Fibroblast of lung (primary cell): Measurements from ENCODE around the gene VAV2. TPM values are rescaled to one million over a fixed set of nuclear protein-coding genes. Genes with fewer than 3 reads are reported as not detected.

Experiments used
- DNase-seq, 2 donors: peaks; one replicate each; pipeline versions ENCODE4 v3.0.0 to v3.0.0-alpha.2; 2010; ENCODE audit warnings: low read depth in 2 of 2
- H2AFZ ChIP-seq: 2 replicates; pipeline ENCODE4 v1.5.1; 2012; ENCODE audit warnings: low read length, control low read depth, inconsistent platforms
- H3K27ac ChIP-seq: 2 replicates; pipeline ENCODE4 v1.5.1; 2011; ENCODE audit warnings: low read length, control low read depth; ENCODE audit not compliant: insufficient read depth
- H3K27me3 ChIP-seq: 2 replicates; pipeline ENCODE4 v1.5.1; 2011; ENCODE audit warnings: mild to moderate bottlenecking, low read length; ENCODE audit not compliant: control insufficient read depth, insufficient read depth
- H3K36me3 ChIP-seq: 2 replicates; pipeline ENCODE4 v1.5.1; 2011; ENCODE audit warnings: low read length; ENCODE audit not compliant: control insufficient read depth, insufficient read depth
- H3K4me1 ChIP-seq: 2 replicates; pipeline ENCODE4 v1.5.1; 2011; ENCODE audit warnings: low read length; ENCODE audit not compliant: control insufficient read depth, insufficient read depth; ENCODE audit errors: extremely low read depth
- H3K4me2 ChIP-seq: 2 replicates; pipeline ENCODE4 v1.5.1; 2011; ENCODE audit warnings: low read length, control low read depth; ENCODE audit not compliant: insufficient read depth; ENCODE audit errors: extremely low read depth
- H3K4me3 ChIP-seq, 4 experiments: fragments of 200-600 bp in 1 of 4; sonication (generic) in 1 of 4; replicated peaks in 1 of 4; 2 replicates each; pipeline ENCODE4 v1.5.1; 2011 to 2016; ENCODE audit warnings: low read length in 4 of 4, low read depth in 3 of 4, mild to moderate bottlenecking in 3 of 4, control low read depth in 2 of 4, inconsistent platforms in 1 of 4, mixed read lengths in 1 of 4; ENCODE audit not compliant: insufficient read depth in 1 of 4; ENCODE audit errors: control extremely low read depth in 1 of 4
- H3K79me2 ChIP-seq: 2 replicates; pipeline ENCODE4 v1.5.1; 2012; ENCODE audit warnings: mild to moderate bottlenecking, low read length, inconsistent platforms; ENCODE audit not compliant: control insufficient read depth, insufficient read depth
- H3K9ac ChIP-seq: 2 replicates; pipeline ENCODE4 v1.5.1; 2011; ENCODE audit warnings: mild to moderate bottlenecking, low read length, control low read depth; ENCODE audit not compliant: insufficient read depth
- H3K9me3 ChIP-seq: 2 replicates; pipeline ENCODE4 v1.5.1; 2012; ENCODE audit warnings: low read depth, low read length; ENCODE audit not compliant: control insufficient read depth, insufficient read depth
- H4K20me1 ChIP-seq: 2 replicates; pipeline ENCODE4 v1.5.1; 2011; ENCODE audit warnings: low read length; ENCODE audit not compliant: control insufficient read depth, insufficient read depth; ENCODE audit errors: extremely low read depth
- EZH2 ChIP-seq: IDR thresholded peaks from 2 replicates; pipeline ENCODE4 v1.5.1; 2012; ENCODE audit warnings: low read length, control low read depth, mild to moderate bottlenecking; ENCODE audit errors: missing control alignments
- polyA plus RNA-seq, 2 donors: library from polyadenylated mRNA; depleted of rRNA in 1 of 2; stranded (reverse) in 1 of 2; unstranded in 1 of 2; fragments of >200 nt; gene quantifications; 2 replicates each; pipeline ENCODE4 v1.2.1, GENCODE V29; 2011 to 2012; ENCODE audit warnings: missing spikeins in 1 of 2
- total RNA-seq: library from RNA; depleted of rRNA; stranded (reverse); fragments of >200 nt; gene quantifications from 2 replicates; pipeline ENCODE4 v1.2.1, GENCODE V29; 2014
- TF ChIP-seq, protein P1 (sequence below), 2 donors: IDR thresholded peaks in 1 of 2; conservative IDR thresholded peaks in 1 of 2; 1 replicate in 1 of 2; 2 replicates in 1 of 2; pipeline ENCODE4 v1.5.1; 2011 to 2012; ENCODE audit warnings: low read length in 2 of 2, control low read depth in 1 of 2, inconsistent platforms in 1 of 2, low read depth in 1 of 2, mild to moderate bottlenecking in 1 of 2

The VAV2 gene
- total and polyA plus RNA-seq, 2 donors (not counting 1 experiment from before 2014, with no cell fraction given): 13.7 to 17.7 TPM

DNA sequence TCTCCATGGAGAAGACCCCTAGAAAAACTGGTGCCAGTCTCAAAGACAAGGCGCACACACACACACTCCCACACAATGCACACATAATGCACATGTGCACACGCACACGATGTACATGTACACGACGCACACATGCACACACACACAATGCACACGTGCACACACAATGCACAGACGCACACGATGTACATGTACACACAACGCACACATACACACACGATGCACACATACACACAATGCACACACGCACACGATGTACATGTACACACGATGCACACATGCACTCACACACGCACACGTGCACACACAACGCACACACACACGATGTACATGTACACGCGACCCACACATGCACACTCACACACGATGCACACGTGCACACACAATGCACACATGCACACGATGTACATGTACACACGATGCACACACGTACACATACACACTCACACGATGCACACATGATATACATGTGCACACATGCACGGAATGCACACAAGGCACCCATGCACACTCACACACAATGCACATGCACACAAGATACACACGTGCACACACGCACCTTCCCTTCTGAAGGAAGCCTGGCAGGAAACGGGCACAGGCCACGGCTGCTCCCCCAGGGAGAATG lies 76.5 kb downstream of the VAV2 start:
- Histone ChIP-seq H3K4me3 (no peak overlapping the region), H3K27ac (no peak overlapping the region), H3K36me3 (no peaks in the 10 kb centered on the region), H3K4me2 (no peak overlapping the region), H3K9me3 (no peaks in the 10 kb centered on the region), H3K9ac (no peak overlapping the region), H3K79me2 (peaks cover 40% of the 10 kb centered on the region), H3K4me1 (peaks cover 32% of the 10 kb centered on the region), H2AFZ (no peak overlapping the region), H4K20me1 (no peaks in the 10 kb centered on the region), H3K27me3 (no peaks in the 10 kb centered on the region)
- no peak for DNase-seq
- no peak for TF ChIP-seq EZH2
- TF ChIP-seq, protein P1, sequence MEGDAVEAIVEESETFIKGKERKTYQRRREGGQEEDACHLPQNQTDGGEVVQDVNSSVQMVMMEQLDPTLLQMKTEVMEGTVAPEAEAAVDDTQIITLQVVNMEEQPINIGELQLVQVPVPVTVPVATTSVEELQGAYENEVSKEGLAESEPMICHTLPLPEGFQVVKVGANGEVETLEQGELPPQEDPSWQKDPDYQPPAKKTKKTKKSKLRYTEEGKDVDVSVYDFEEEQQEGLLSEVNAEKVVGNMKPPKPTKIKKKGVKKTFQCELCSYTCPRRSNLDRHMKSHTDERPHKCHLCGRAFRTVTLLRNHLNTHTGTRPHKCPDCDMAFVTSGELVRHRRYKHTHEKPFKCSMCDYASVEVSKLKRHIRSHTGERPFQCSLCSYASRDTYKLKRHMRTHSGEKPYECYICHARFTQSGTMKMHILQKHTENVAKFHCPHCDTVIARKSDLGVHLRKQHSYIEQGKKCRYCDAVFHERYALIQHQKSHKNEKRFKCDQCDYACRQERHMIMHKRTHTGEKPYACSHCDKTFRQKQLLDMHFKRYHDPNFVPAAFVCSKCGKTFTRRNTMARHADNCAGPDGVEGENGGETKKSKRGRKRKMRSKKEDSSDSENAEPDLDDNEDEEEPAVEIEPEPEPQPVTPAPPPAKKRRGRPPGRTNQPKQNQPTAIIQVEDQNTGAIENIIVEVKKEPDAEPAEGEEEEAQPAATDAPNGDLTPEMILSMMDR (conservative IDR thresholded peaks at IDR 0.05 in 1 of 2, IDR thresholded peaks at IDR 0.05 in 1 of 2; ENCODE audit: low read depth in 1 of 2, low read length in 2 of 2): no peak

DNA sequence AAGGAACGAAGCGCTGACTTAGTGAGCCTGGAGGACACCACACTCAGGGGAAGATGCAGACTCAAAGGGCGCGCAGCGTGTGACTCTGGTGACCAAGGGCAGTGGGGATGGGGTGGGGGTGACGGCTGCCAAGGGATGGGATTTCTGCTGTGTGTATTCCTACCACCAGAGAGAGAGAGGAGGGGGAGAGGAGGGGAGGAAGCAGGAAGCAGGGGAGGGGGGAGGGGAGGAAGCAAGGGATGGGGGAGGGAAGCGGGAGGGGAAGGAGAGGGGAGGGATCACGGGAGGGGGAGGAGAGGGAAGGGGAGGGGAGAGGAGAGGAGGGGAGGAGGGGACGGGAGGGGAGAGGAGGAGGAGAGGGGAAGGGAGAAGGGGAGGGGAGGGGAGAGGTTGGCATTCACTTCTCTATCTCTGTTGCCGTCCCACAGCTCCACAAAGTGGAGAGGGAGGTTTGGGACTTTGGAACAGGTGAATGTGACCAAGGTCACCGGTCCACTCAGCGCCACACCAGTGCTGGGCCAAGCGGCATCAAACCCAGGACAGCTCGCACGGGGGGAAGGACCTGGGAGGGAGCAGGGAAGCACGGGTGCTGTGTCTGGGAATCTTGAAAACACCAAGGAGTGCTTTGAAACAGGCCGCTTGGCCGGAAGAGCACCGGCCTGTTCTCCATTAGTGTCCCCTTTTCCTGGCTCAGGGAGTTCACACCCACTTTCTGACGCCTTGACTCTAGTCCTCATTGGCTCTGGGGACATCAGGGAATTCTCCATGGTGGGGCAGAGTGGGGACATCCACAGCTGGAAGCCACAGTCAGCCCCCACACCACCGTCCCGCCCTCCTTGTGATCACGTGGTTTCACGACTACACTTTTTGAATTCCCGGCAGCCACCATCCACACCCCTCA lies 77.4 kb downstream of the VAV2 start:
- H2AFZ ChIP-seq: no peak overlapping the region
- no peaks in the 10 kb centered on the region for H3K9me3 ChIP-seq
- TF ChIP-seq EZH2: no peak
- TF ChIP-seq, protein P1 (conservative IDR thresholded peaks at IDR 0.05 in 1 of 2, IDR thresholded peaks at IDR 0.05 in 1 of 2; ENCODE audit: low read depth in 1 of 2, low read length in 2 of 2): no peak
- H4K20me1 ChIP-seq: no peaks in the 10 kb centered on the region
- no peak overlapping the region for H3K4me2 ChIP-seq
- H3K27ac ChIP-seq: no peak overlapping the region
- no peak overlapping the region for H3K9ac ChIP-seq
- H3K4me3 ChIP-seq: no peak overlapping the region
- no peaks in the 10 kb centered on the region for H3K27me3 ChIP-seq
- H3K79me2 ChIP-seq: peaks cover 38% of the 10 kb centered on the region
- H3K4me1 ChIP-seq: peaks cover 26% of the 10 kb centered on the region
- no peak for DNase-seq
- no peaks in the 10 kb centered on the region for H3K36me3 ChIP-seq

DNA sequence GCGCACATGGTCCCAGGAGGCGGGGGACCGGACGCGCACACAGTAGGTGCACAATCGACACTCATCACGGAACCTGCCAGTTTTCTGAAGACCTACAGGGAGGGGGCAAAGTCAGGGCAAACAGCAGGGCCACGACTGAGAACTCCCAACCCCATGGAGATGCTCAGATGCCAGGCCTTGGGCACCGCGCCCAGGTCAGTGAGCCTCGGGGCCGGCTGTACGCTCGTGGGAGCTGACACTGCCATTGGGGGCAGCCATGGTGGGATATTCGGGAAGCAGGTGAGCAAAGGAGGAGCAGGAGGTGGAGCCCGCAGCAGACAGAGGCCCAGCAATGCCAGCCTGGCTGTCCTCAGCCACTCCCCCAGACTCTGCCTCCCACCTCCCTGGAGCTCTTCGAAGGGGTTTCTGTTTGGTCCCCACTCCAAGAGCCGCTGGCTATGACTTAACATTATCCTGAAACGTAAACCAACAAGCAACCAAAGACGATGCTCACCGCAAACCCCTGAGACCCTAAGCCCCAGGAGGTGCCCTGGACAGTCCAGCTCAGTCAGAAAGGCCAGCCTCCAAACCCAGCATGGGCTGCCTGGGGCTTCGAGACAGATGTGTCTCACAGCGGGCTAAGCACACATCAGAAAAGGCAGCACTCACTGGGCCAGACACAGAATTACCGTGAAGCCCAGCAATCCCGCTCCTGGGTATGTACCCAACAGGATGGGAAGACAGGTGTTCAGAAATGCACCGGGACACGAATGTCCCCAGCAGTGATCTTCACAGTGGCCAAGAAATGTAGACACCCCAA lies 78.4 kb downstream of the VAV2 start:
- H3K4me2 ChIP-seq: no peak overlapping the region
- H3K4me1 ChIP-seq: peaks cover 18% of the 10 kb centered on the region
- H3K27ac ChIP-seq: no peak overlapping the region
- no peak overlapping the region for H2AFZ ChIP-seq
- no peak overlapping the region for H3K4me3 ChIP-seq
- TF ChIP-seq EZH2: no peak
- TF ChIP-seq, protein P1 (conservative IDR thresholded peaks at IDR 0.05 in 1 of 2, IDR thresholded peaks at IDR 0.05 in 1 of 2; ENCODE audit: low read depth in 1 of 2, low read length in 2 of 2): no peak
- H3K79me2 ChIP-seq: peaks cover 35% of the 10 kb centered on the region
- no peak for DNase-seq
- no peaks in the 10 kb centered on the region for H4K20me1 ChIP-seq
- no peaks in the 10 kb centered on the region for H3K27me3 ChIP-seq
- no peaks in the 10 kb centered on the region for H3K36me3 ChIP-seq
- H3K9ac ChIP-seq: no peak overlapping the region
- H3K9me3 ChIP-seq: no peaks in the 10 kb centered on the region
